Natural killer cell (primary cell): Measurements from ENCODE around the gene TNNT2. TPM values are rescaled to one million over a fixed set of nuclear protein-coding genes. Genes with fewer than 3 reads are reported as not detected.

Experiments
- ATAC-seq, 3 donors: fragments of 150-1000 bp in 2 of 3; fragments of 200-7000 bp in 1 of 3; cut with Tn5 transposase; 1 replicate in 1 of 3; 2 replicates in 2 of 3; pipeline ENCODE4 v1.10.0; 2021; ENCODE audit warnings: mild to moderate bottlenecking in 2 of 3, moderate library complexity in 2 of 3
- DNase-seq, 2 donors: peaks; one replicate each; pipeline versions ENCODE4 v3.0.0 to v3.0.0-alpha.2; 2013 to 2021; ENCODE audit warnings: mixed read lengths in 1 of 2
- H3K27ac ChIP-seq: one replicate; pipeline ENCODE4 v1.5.1; 2013; ENCODE audit warnings: mild to moderate bottlenecking, low read length
- H3K27me3 ChIP-seq: one replicate; pipeline ENCODE4 v1.6.1; 2013; ENCODE audit warnings: low read length; ENCODE audit not compliant: control insufficient read depth, insufficient read depth
- H3K36me3 ChIP-seq: one replicate; pipeline ENCODE4 v1.6.1; 2013; ENCODE audit warnings: low read length; ENCODE audit not compliant: control insufficient read depth, insufficient read depth
- H3K4me1 ChIP-seq: one replicate; pipeline ENCODE4 v1.6.1; 2013; ENCODE audit warnings: low read length; ENCODE audit not compliant: control insufficient read depth, insufficient read depth
- H3K4me3 ChIP-seq: one replicate; pipeline ENCODE4 v1.5.1; 2013; ENCODE audit warnings: low read length
- H3K9me3 ChIP-seq: one replicate; pipeline ENCODE4 v1.6.1; 2013; ENCODE audit warnings: low read length; ENCODE audit not compliant: control insufficient read depth, insufficient read depth
- H3K27ac Mint-ChIP-seq, 2 donors: one replicate each; pipeline ENCODE4 v1.8.0; 2022; ENCODE audit warnings: mild to moderate bottlenecking in 2 of 2, mixed read lengths in 2 of 2, moderate library complexity in 1 of 2
- H3K27me3 Mint-ChIP-seq, 2 donors: one replicate each; pipeline ENCODE4 v1.8.0; 2022; ENCODE audit warnings: low read depth in 2 of 2, mixed read lengths in 2 of 2
- H3K36me3 Mint-ChIP-seq: one replicate; pipeline ENCODE4 v1.8.0; 2022; ENCODE audit warnings: mixed read lengths
- H3K4me1 Mint-ChIP-seq, 2 donors: one replicate each; pipeline ENCODE4 v1.8.0; 2022; ENCODE audit warnings: mixed read lengths in 2 of 2
- H3K4me3 Mint-ChIP-seq: one replicate; pipeline ENCODE4 v1.8.0; 2022; ENCODE audit warnings: mild to moderate bottlenecking, moderate library complexity, mixed read lengths
- H3K9me3 Mint-ChIP-seq, 2 donors: one replicate each; pipeline ENCODE4 v1.8.0; 2022; ENCODE audit warnings: mixed read lengths in 2 of 2
- WGBS: methylation state at CpG from one replicate; pipeline ENCODE4 v1.1.7; 2013; ENCODE audit warnings: missing lambda C conversion rate; ENCODE audit not compliant: insufficient coverage; 5-methylcytosine and 5-hydroxymethylcytosine counted together
- intact Hi-C: fragments of 100-400 bp; cut with micrococcal nuclease; formaldehyde crosslinking; loops from one replicate; pipeline ENCODE4 v1.14.2; 2022
- total RNA-seq, 4 donors: library from RNA; stranded (reverse); fragments of 120-200 nt in 1 of 4; gene quantifications; one replicate each; pipeline versions ENCODE4 v1.2.3 to v1.2.4, GENCODE V29; 2013 to 2022
- TF ChIP-seq, protein P1 (sequence below): fragments of 200-600 bp; IDR thresholded peaks from one replicate; pipeline ENCODE4 v1.8.0; 2022; ENCODE audit warnings: antibody characterized with exemption

Gene TNNT2
- total RNA-seq, 3 donors from 2014 or later (not counting 1 experiment from before 2014, with no cell fraction given) = not detected

GRCh38 chr1:201420608-201421002, 43.1 kb upstream of the TNNT2 start:
- no peak for ATAC-seq
- WGBS = 81% methylated on average over 7 of the region's 7 CpGs
- H3K27me3 Mint-ChIP-seq = peaks cover 10 to 14% of the 10 kb centered on the region in 2 donors

DNA sequence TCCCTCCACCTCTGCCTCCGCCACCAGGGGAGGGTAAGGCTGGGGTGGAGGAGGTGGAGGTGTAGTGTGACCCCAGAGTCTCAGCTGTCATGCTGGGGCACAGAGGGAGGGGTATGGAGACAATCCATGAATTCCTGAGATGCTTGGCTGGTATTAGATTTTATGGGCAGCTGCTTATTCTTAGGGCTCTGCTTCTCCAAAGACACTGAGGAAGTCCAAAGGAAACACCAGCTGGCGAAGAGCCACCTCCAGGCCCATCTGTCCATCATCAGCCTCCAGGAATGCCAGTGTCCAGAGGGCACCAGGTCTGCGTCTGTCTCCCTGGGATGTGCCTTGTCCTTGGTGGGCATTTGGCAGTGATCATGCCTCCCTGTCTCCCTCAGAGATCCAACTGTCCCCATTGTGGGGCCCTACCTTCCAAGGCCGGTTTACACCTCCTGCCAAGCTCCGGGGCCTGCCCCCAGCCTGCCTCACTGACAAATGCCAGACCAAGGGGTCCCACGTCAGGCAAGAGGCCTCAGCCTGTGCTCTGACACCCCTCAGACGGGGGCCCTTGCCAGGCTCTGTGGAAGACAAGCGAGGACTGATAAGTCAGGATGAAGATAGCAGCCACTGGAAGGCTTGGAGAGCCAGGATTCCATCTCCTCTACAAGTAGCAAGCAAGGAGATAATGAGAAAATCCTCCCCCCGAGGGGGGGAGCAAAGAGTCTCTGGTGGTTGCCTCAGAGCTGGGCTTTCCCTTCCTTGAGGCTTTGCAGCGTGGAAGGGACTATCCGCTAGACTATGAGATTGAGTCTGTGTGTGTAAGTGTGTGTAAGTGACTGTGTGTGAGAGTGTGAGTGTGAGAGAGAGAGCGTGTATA, 42.5 kb upstream of the TNNT2 start:
- intact Hi-C loops = no loop called here
- Histone ChIP-seq H3K36me3 (no peaks in the 10 kb centered on the region), H3K4me1 (no peaks in the 10 kb centered on the region), H3K27ac (no peak overlapping the region), H3K4me3 (no peak overlapping the region), H3K27me3 (no peaks in the 10 kb centered on the region), H3K9me3 (no peaks in the 10 kb centered on the region)
- ATAC-seq (no peak), DNase-seq (no peak)
- Mint-ChIP-seq H3K4me3 (no peak overlapping the region), H3K9me3 (no peaks in the 10 kb centered on the region), H3K27ac (no peak overlapping the region), H3K27me3 (peaks cover 14 to 17% of the 10 kb centered on the region in 2 donors), H3K36me3 (no peaks in the 10 kb centered on the region), H3K4me1 (no peaks in the 10 kb centered on the region)
- WGBS = 83% methylated on average over 12 of the region's 12 CpGs
- TF ChIP-seq, protein P1, sequence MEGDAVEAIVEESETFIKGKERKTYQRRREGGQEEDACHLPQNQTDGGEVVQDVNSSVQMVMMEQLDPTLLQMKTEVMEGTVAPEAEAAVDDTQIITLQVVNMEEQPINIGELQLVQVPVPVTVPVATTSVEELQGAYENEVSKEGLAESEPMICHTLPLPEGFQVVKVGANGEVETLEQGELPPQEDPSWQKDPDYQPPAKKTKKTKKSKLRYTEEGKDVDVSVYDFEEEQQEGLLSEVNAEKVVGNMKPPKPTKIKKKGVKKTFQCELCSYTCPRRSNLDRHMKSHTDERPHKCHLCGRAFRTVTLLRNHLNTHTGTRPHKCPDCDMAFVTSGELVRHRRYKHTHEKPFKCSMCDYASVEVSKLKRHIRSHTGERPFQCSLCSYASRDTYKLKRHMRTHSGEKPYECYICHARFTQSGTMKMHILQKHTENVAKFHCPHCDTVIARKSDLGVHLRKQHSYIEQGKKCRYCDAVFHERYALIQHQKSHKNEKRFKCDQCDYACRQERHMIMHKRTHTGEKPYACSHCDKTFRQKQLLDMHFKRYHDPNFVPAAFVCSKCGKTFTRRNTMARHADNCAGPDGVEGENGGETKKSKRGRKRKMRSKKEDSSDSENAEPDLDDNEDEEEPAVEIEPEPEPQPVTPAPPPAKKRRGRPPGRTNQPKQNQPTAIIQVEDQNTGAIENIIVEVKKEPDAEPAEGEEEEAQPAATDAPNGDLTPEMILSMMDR = no peak

More at GRCh38 chr1:201420608-201421002, 43.1 kb upstream of the TNNT2 start:
- H3K27me3 ChIP-seq = no peaks in the 10 kb centered on the region
- Mint-ChIP-seq H3K27ac (no peak overlapping the region), H3K4me1 (no peaks in the 10 kb centered on the region), H3K9me3 (no peaks in the 10 kb centered on the region), H3K36me3 (no peaks in the 10 kb centered on the region), H3K4me3 (no peak overlapping the region)
- TF ChIP-seq, protein P1 = no peak
- intact Hi-C loops = no loop called here
- no peaks in the 10 kb centered on the region for H3K9me3 ChIP-seq
- H3K36me3 ChIP-seq = no peaks in the 10 kb centered on the region
- H3K27ac ChIP-seq = no peak overlapping the region
- H3K4me3 ChIP-seq = no peak overlapping the region
- H3K4me1 ChIP-seq = no peaks in the 10 kb centered on the region
- DNase-seq = no peak

GRCh38 chr1:201419256-201419655, 41.8 kb upstream of the TNNT2 start:
- intact Hi-C loops = no loop called here
- 66% methylated on average over 4 of the region's 4 CpGs for WGBS
- no peak overlapping the region for H3K4me3 Mint-ChIP-seq

More at GRCh38 chr1:201419256-201419655, 41.8 kb upstream of the TNNT2 start:
- Mint-ChIP-seq H3K27ac (no peak overlapping the region), H3K36me3 (no peaks in the 10 kb centered on the region), H3K9me3 (no peaks in the 10 kb centered on the region), H3K4me1 (no peaks in the 10 kb centered on the region), H3K27me3 (peaks cover 17 to 20% of the 10 kb centered on the region in 2 donors)
- Histone ChIP-seq H3K4me1 (no peaks in the 10 kb centered on the region), H3K27ac (no peak overlapping the region), H3K36me3 (no peaks in the 10 kb centered on the region), H3K4me3 (no peak overlapping the region), H3K27me3 (no peaks in the 10 kb centered on the region), H3K9me3 (no peaks in the 10 kb centered on the region)
- no peak for DNase-seq
- ATAC-seq = no peak
- TF ChIP-seq, protein P1 = no peak
